Gastroesophageal sphincter (tissue), 4 donors: ENCODE measurements around the gene BRAT1. TPM values are rescaled to one million over a fixed set of nuclear protein-coding genes. Genes with fewer than 3 reads are reported as not detected.

Experiments used
- ATAC-seq: fragments of 150-250 bp; one replicate; pipeline ENCODE4 v1.9.1; 2016; ENCODE audit warnings: mild to moderate bottlenecking, moderate library complexity
- H3K27ac ChIP-seq, 4 donors: fragments of 200-600 bp; sonication (generic) in 3 of 4; 1 replicate in 3 of 4; 2 replicates in 1 of 4; pipeline ENCODE4 v1.5.1; 2016 to 2019
- H3K27me3 ChIP-seq: fragments of 200-600 bp; sonication (generic); one replicate; pipeline ENCODE4 v1.5.1; 2019
- H3K36me3 ChIP-seq, 2 donors: fragments of 200-600 bp; sonication (generic); one replicate each; pipeline ENCODE4 v1.5.1; 2019; ENCODE audit warnings: control low read depth in 1 of 2
- H3K4me1 ChIP-seq, 3 donors: fragments of 200-600 bp; sonication (generic); 1 replicate in 2 of 3; 2 replicates in 1 of 3; pipeline ENCODE4 v1.5.1; 2016 to 2019; ENCODE audit warnings: control low read depth in 2 of 3
- H3K4me3 ChIP-seq, 2 donors: fragments of 200-600 bp; sonication (generic); one replicate each; pipeline ENCODE4 v1.5.1; 2019; ENCODE audit warnings: mild to moderate bottlenecking in 1 of 2, moderate library complexity in 1 of 2
- H3K9me3 ChIP-seq, 3 donors: fragments of 200-600 bp; sonication (generic); one replicate each; pipeline ENCODE4 v1.5.1; 2017 to 2019; ENCODE audit warnings: control low read depth in 2 of 3
- CTCF ChIP-seq, 4 experiments: fragments of 200-600 bp in 2 of 4; fragments of 450-650 bp in 2 of 4; sonication (generic) in 1 of 4; IDR thresholded peaks; one replicate each; pipeline ENCODE4 v1.5.1; 2017 to 2019; ENCODE audit warnings: antibody characterized with exemption in 4 of 4, mild to moderate bottlenecking in 2 of 4, moderate library complexity in 2 of 4
- EP300 ChIP-seq: sonication (generic); formaldehyde crosslinking; IDR thresholded peaks from one replicate; pipeline ENCODE4 v1.6.1; 2017; ENCODE audit warnings: antibody characterized with exemption, mild to moderate bottlenecking
- POLR2A ChIP-seq, 2 donors: fragments of 450-650 bp; IDR thresholded peaks; one replicate each; pipeline ENCODE4 v1.6.1; 2017; ENCODE audit warnings: antibody characterized with exemption in 2 of 2, mild to moderate bottlenecking in 2 of 2, moderate library complexity in 1 of 2
- POLR2AphosphoS5 ChIP-seq: sonication (generic); formaldehyde crosslinking; IDR thresholded peaks from one replicate; pipeline ENCODE4 v1.6.1; 2017; ENCODE audit warnings: antibody characterized with exemption
- WGBS, 2 donors: methylation state at CpG; one replicate each; pipeline ENCODE4 v1.1.5; 2018; ENCODE audit warnings: low coverage in 1 of 2; 5-methylcytosine and 5-hydroxymethylcytosine counted together
- total RNA-seq, 4 donors: library from RNA; depleted of rRNA; stranded (reverse); fragments of >200 nt; gene quantifications; one replicate each; pipeline ENCODE4 v1.1.0, GENCODE V29; 2016

The BRAT1 gene
- total RNA-seq, 4 donors from 2014 or later: 19.9 to 36.0 (median 32.4) TPM

GRCh38 chr7:2542916-2543871, 12.1 kb downstream of the BRAT1 start:
- ATAC-seq: no peak
- peaks cover 0 to 100% of the 10 kb centered on the region in 2 donors for H3K36me3 ChIP-seq

GRCh38 chr7:2542011-2542915, 13.1 kb downstream of the BRAT1 start:
- Histone ChIP-seq H3K27me3 (no peaks in the 10 kb centered on the region), H3K4me1 (no peaks in the 10 kb centered on the region), H3K27ac (no peak overlapping the region), H3K4me3 (no peak overlapping the region), H3K36me3 (peaks cover 0 to 96% of the 10 kb centered on the region in 2 donors), H3K9me3 (no peaks in the 10 kb centered on the region)
- 85 to 90% methylated on average over 2 to 4 of the region's 25 CpGs for WGBS, 2 donors
- ATAC-seq: no peak
- no peak for TF ChIP-seq EP300

More at GRCh38 chr7:2542916-2543871, 12.1 kb downstream of the BRAT1 start:
- Histone ChIP-seq H3K27me3 (no peaks in the 10 kb centered on the region), H3K9me3 (no peaks in the 10 kb centered on the region), H3K4me3 (no peak overlapping the region), H3K4me1 (no peaks in the 10 kb centered on the region), H3K27ac (no peak overlapping the region)
- WGBS, 2 donors: 80 to 93% methylated on average over 5 to 6 of the region's 53 CpGs
- TF ChIP-seq CTCF (IDR thresholded peaks at IDR 0.05) (no peak), POLR2AphosphoS5 (no peak), EP300 (no peak), POLR2A (IDR thresholded peaks at IDR 0.05) (no peak)

DNA sequence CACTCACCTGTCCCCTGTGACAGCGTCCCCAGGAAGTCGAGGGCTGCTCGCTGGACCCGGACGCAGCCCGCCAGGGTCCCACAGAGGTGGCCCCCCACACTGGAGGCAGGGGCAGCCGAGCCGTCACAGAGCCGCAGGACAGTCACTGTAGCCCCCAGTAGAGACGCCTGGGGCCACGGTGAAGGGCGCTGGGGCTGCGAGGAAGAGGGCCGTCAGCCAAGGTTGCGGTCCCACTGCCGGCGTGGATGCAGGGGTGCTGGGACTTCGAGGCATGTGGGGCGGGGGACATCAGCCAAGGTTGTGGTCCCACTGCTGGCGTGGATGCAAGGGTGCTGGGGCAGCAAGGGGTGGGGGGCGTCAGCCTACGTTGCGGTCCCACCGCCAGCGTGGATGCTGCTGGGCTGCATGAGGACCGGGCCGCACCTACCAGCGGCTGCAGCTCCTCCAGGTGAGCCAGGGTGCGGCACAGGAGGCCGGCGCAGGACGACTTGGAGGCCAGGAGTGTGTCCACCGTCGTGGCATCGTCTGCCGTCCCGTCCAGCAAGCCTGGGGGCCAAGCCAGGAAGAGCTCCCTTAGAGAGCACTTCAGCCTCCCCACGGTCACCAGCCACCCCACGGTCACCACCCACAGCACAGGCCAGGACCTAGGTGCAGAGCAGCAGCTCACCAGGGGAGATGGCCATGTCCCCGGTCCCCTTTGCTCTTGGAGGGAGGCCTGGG, 13.9 kb downstream of the BRAT1 start:
- ATAC-seq: no peak
- 90% methylated on average over 2 of the region's 40 CpGs for WGBS, 2 donors
- Histone ChIP-seq H3K36me3 (peaks cover 0 to 88% of the 10 kb centered on the region in 2 donors), H3K4me3 (no peak overlapping the region), H3K27me3 (no peaks in the 10 kb centered on the region), H3K27ac (no peak overlapping the region), H3K9me3 (no peaks in the 10 kb centered on the region), H3K4me1 (no peaks in the 10 kb centered on the region)
- TF ChIP-seq EP300 (no peak), POLR2A (IDR thresholded peaks at IDR 0.05) (no peak), CTCF (IDR thresholded peaks at IDR 0.05) (no peak), POLR2AphosphoS5 (no peak)

GRCh38 chr7:2540641-2541051, 14.7 kb downstream of the BRAT1 start:
- H3K4me1 ChIP-seq: no peaks in the 10 kb centered on the region
- no peak for ATAC-seq
- WGBS, 2 donors: no CpG with 5 or more reads among the region's 19 CpGs
- no peaks in the 10 kb centered on the region for H3K27me3 ChIP-seq
- no peak overlapping the region for H3K4me3 ChIP-seq
- TF ChIP-seq POLR2AphosphoS5 (no peak), POLR2A (IDR thresholded peaks at IDR 0.05) (no peak), EP300 (no peak), CTCF (IDR thresholded peaks at IDR 0.05) (no peak)
- peaks cover 0 to 80% of the 10 kb centered on the region in 2 donors for H3K36me3 ChIP-seq
- no peaks in the 10 kb centered on the region for H3K9me3 ChIP-seq
- no peak overlapping the region for H3K27ac ChIP-seq

DNA sequence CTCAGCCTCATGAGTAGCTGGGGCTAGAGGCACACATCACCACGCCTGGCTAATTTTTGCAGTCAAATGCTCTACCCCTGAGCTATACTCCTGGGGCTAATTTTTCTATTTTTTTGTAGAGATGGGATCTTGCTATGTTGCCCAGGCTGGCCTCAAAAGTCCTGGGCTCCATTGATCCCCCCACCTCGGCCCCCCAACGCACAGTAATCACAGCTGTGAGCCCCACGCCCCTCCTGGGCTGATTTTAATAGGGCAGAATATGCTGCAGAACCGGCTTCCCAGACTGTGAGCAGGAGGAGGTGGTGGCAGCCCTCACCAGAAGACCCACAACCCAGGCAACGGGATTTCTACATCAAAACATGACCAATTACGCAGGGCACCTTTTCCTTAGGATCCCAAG, 15.2 kb downstream of the BRAT1 start:
- Histone ChIP-seq H3K36me3 (peaks cover 0 to 75% of the 10 kb centered on the region in 2 donors), H3K27ac (no peak overlapping the region), H3K4me1 (no peaks in the 10 kb centered on the region), H3K9me3 (no peaks in the 10 kb centered on the region), H3K4me3 (no peak overlapping the region), H3K27me3 (no peaks in the 10 kb centered on the region)
- WGBS, 2 donors: 93 to 100% methylated on average over 1 to 5 of the region's 7 CpGs
- TF ChIP-seq EP300: no peak
- no peak for TF ChIP-seq CTCF (IDR thresholded peaks at IDR 0.05)
- no peak for TF ChIP-seq POLR2AphosphoS5
- no peak for TF ChIP-seq POLR2A (IDR thresholded peaks at IDR 0.05)
- ATAC-seq: no peak
